ENCODE measurements around the gene KICS2. TPM values are rescaled to one million over a fixed set of nuclear protein-coding genes. Genes with fewer than 3 reads are reported as not detected.

The KICS2 gene
- total and polyA plus RNA-seq, 2 of the 8 experiments (the other 6 are each of a cell fraction or from before 2014, with no cell fraction given), result 5.6 to 9.5 TPM

DNA sequence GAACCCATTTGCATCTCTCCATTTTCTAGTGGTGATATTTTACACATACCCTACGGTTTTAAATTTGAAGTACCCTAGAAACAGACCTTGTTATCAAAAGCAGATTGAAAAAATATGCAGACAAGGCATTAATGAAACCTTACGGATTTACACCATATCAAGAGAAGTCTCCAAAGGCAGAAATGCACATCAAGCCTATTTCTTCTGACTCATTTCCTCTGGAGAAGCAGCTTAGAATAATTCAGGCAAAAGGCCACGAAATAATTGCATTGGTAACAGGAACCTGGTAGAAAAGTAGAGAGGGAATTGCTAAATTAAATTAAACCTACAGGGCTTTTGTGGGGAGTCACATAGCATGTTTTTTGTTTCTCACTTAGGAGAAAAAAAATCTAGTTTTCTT, 34.7 kb downstream of the KICS2 start:
- no peak overlapping the region for H3K14ac ChIP-seq (ENCODE audit: insufficient read length)
- H3K4ac ChIP-seq (replicated peaks; ENCODE audit: insufficient read length, low read depth, low read length), result no peak overlapping the region
- no peak overlapping the region for H2BK5ac ChIP-seq (ENCODE audit: low read depth, low read length)
- H2AFZ ChIP-seq (ENCODE audit: low read length), result no peak overlapping the region
- H3K9ac ChIP-seq (replicated peaks in 1 of 4; ENCODE audit: extremely low read depth in 1 of 4, low read depth in 3 of 4, low read length in 3 of 4), result no peak overlapping the region
- H3K4me1 ChIP-seq (replicated peaks in 1 of 4; ENCODE audit: control insufficient read depth in 3 of 4, insufficient read depth in 4 of 4, low read length in 3 of 4), result no peaks in the 10 kb centered on the region
- no peak overlapping the region for H4K8ac ChIP-seq (ENCODE audit: extremely low read depth, insufficient read depth, low read length)
- no peak overlapping the region for H4K5ac ChIP-seq (ENCODE audit: insufficient read length, low read depth, low read length)
- no peak overlapping the region for H4K91ac ChIP-seq (replicated peaks; ENCODE audit: insufficient read length, low read length)
- H3K9me3 ChIP-seq (ENCODE audit: insufficient read depth in 2 of 2, low read depth in 1 of 2, low read length in 1 of 2), result no peaks in the 10 kb centered on the region
- TF ChIP-seq POLR2A (IDR thresholded peaks at IDR 0.05; ENCODE audit: control extremely low read depth in 1 of 2, low read depth in 2 of 2, low read length in 2 of 2), result no peak
- no peak for TF ChIP-seq PHF8 (conservative IDR thresholded peaks at IDR 0.05; ENCODE audit: low read depth, low read length)
- no peak for TF ChIP-seq JUN (IDR thresholded peaks at IDR 0.05; ENCODE audit: low read depth, low read length)
- H3K36me3 ChIP-seq (ENCODE audit: control insufficient read depth in 2 of 4, insufficient read depth in 4 of 4, low read length in 3 of 4), result no peaks in the 10 kb centered on the region
- no peaks in the 10 kb centered on the region for H3K79me1 ChIP-seq (ENCODE audit: low read depth, low read length)
- no peaks in the 10 kb centered on the region for H3K23me2 ChIP-seq (ENCODE audit: low read depth, low read length)
- H3K4me3 ChIP-seq (ENCODE audit: extremely low read depth in 1 of 4, insufficient read depth in 2 of 4, low read depth in 3 of 4, low read length in 4 of 4), result no peak overlapping the region
- no peak overlapping the region for H3K23ac ChIP-seq (ENCODE audit: insufficient read length)
- no peak overlapping the region for H3K18ac ChIP-seq (ENCODE audit: extremely low read depth, low read length)
- no peak overlapping the region for H3K4me2 ChIP-seq (ENCODE audit: insufficient read depth in 1 of 2, low read depth in 2 of 2, low read length in 2 of 2)
- H2BK12ac ChIP-seq (ENCODE audit: low read depth, low read length), result no peak overlapping the region
- no peaks in the 10 kb centered on the region for H4K20me1 ChIP-seq (replicated peaks in 1 of 2; ENCODE audit: control insufficient read depth in 1 of 2, insufficient read depth in 2 of 2, low read length in 2 of 2)
- H3K27ac ChIP-seq (ENCODE audit: low read depth, low read length), result no peak overlapping the region
- WGBS, 2 experiments (ENCODE audit: extremely low coverage in 1 of 2, insufficient coverage in 1 of 2, insufficient read length in 1 of 2, insufficient replicate concordance in 2 of 2, low coverage in 1 of 2, low lambda C conversion rate in 2 of 2, missing lambda C conversion rate in 1 of 2), result 83% methylated on average over 3 of the region's 3 CpGs; no CpG with 5 or more reads in 1 of the 2 experiments
- no peak overlapping the region for H2AK5ac ChIP-seq (ENCODE audit: low read depth, low read length)
- no peak overlapping the region for H2BK20ac ChIP-seq (ENCODE audit: low read length)
- POLR2A ChIA-PET (ENCODE audit: partially characterized antibody), result no interaction called here
- CTCF ChIA-PET (ENCODE audit: partially characterized antibody), result no interaction called here
- FAIRE-seq (no peak), DNase-seq (ENCODE audit: low read depth in 1 of 2, low spot score in 2 of 2) (no peak)
- H2BK120ac ChIP-seq (replicated peaks; ENCODE audit: low read depth, low read length), result no peak overlapping the region
- H3K27me3 ChIP-seq (replicated peaks in 1 of 4; ENCODE audit: control insufficient read depth in 3 of 4, extremely low read depth in 1 of 4, insufficient read depth in 3 of 4, low read length in 3 of 4), result no peaks in the 10 kb centered on the region
- no peak overlapping the region for H3K56ac ChIP-seq (replicated peaks; ENCODE audit: insufficient read length, low read depth, low read length)
- H2BK15ac ChIP-seq (ENCODE audit: low read length), result no peak overlapping the region
- H3K79me2 ChIP-seq (ENCODE audit: control insufficient read depth in 1 of 2, insufficient read depth in 2 of 2, low read length in 2 of 2), result no peaks in the 10 kb centered on the region
